HG03520 (cell line): ENCODE data around the gene RRM1.
"Not testable (repeated sequence)": the region's sequence is repeated elsewhere in the genome, so short reads cannot be mapped to it uniquely, and the experiment has no call there.

Experiments used
- ATAC-seq: cut with Tn5 transposase; IDR thresholded peaks from one replicate; pipeline ENCODE4 v1.9.1; 2021; ENCODE audit warnings: mild to moderate bottlenecking, moderate library complexity; ENCODE audit not compliant: unreplicated experiment

RRM1 gene

GRCh38 chr11:4134806-4135205 lies 40.2 kb downstream of the RRM1 start:
- ATAC-seq: no peak

GRCh38 chr11:4138497-4138896 lies 43.9 kb downstream of the RRM1 start:
- no peak for ATAC-seq

- ATAC-seq: no peak
Measured at GRCh38 chr11:4140067-4140636, 45.6 kb downstream of the RRM1 start.

GRCh38 chr11:4146070-4146771 lies 51.6 kb downstream of the RRM1 start:
- no peak for ATAC-seq

- ATAC-seq: no peak
Measured at GRCh38 chr11:4146772-4147098, 52.1 kb downstream of the RRM1 start.

GRCh38 chr11:4154503-4154902 lies 59.9 kb downstream of the RRM1 start:
- ATAC-seq: no peak

GRCh38 chr11:4156571-4156970 lies 62.0 kb downstream of the RRM1 start:
- ATAC-seq: no peak

GRCh38 chr11:4158818-4159217 lies 64.2 kb downstream of the RRM1 start:
- not testable (repeated sequence) for ATAC-seq

- no peak for ATAC-seq
Measured at GRCh38 chr11:4161305-4161704, 66.7 kb downstream of the RRM1 start.

- no peak for ATAC-seq
Measured at GRCh38 chr11:4164884-4165590, 70.4 kb downstream of the RRM1 start.

- no peak for ATAC-seq
Measured at GRCh38 chr11:4167292-4167691, 72.7 kb downstream of the RRM1 start.

GRCh38 chr11:4167758-4168157 lies 73.2 kb downstream of the RRM1 start:
- ATAC-seq: no peak

GRCh38 chr11:4175620-4176350 lies 81.2 kb downstream of the RRM1 start:
- ATAC-seq: not testable (repeated sequence)

- ATAC-seq: no peak
Measured at GRCh38 chr11:4178813-4179662, 84.4 kb downstream of the RRM1 start.

GRCh38 chr11:4180441-4181183 lies 86.0 kb downstream of the RRM1 start:
- no peak for ATAC-seq

- ATAC-seq: peak; percentile 83
Measured at GRCh38 chr11:4181782-4182721, 87.5 kb downstream of the RRM1 start.

GRCh38 chr11:4183410-4184057 lies 88.9 kb downstream of the RRM1 start:
- ATAC-seq: no peak

GRCh38 chr11:4184163-4184916 lies 89.7 kb downstream of the RRM1 start:
- no peak for ATAC-seq
